GM21737 (cell line): ENCODE results near the gene HID1.
A peak's percentile ranks its signal among the peaks of the same experiment; 100 is the strongest.
"Not testable (repeated sequence)": the region's sequence is repeated elsewhere in the genome, so short reads cannot be mapped to it uniquely, and the experiment has no call there.

Experiments used
- ATAC-seq: cut with Tn5 transposase; IDR thresholded peaks from one replicate; pipeline ENCODE4 v1.9.1; 2021; ENCODE audit warnings: mild to moderate bottlenecking, moderate library complexity; ENCODE audit not compliant: unreplicated experiment

Gene HID1

DNA sequence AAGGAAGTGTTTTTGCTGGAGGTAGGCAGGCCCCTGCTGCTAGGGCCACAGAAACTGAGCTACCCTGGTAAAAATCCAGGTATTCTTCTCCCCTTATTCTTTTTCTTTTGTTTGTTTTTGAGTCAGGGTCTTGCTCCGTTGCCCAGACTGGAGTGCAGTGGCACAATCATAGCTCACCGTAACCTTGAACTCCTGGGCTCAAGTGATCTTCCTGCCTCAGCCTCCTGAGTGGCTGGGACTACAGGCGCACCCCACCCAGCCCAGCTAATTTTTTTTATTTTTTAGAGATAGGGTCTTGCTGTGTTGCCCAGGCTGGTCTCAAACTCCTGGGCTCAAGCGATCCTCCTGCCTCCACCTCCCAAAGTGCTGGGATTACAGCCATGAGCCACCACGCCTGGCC is 3.1 kb downstream of the HID1 start:
- not testable (repeated sequence) for ATAC-seq

DNA sequence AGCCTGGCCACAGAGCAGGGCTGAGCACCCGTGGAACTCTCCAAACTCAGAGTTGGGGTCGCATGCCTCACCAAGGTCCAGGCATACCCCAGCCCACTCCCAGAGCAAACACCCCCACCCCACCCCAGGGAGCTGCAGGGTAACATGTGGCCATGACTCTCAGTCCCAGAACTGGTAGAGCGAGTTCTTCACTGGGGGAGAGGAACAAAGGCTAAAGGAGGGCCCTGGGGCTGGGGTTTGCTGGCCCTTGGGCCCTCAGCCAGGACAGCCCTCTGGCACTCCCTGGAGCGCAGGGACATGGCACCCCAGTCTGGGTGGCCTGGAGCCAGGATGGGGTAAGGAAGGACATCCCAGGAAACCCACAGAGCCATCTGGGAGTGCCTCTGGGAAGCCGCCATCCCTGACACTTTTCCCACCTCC is 4.2 kb downstream of the HID1 start:
- ATAC-seq, result no peak

- ATAC-seq, result no peak
Observed at GRCh38 chr17:74964988-74965622, 7.5 kb downstream of the HID1 start.

DNA sequence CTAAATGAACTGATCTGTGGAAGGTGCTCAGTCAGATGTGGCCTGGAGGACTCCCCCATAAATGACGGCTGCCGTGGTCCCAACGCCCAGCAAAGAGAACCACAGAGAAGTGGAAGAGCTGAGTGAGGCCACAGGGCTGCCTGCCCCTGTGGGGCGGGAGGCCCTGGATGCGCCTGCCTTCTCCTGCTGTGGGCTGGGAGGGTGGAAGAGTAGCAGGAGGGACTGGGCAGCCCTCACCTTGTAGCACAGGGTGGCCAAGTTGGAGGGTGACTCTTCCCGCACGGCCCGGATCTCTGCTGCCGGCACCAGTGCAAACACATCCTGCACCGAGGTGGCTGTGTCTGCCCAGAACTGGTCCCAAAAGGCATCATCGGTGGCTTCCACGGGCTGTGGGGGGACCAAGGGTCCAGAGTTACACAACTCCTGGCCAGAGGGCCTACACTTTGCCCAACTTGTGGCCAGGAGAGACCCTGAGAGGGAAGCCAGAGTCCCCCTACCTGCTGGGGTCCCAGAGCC is 8.3 kb downstream of the HID1 start:
- ATAC-seq, result no peak

DNA sequence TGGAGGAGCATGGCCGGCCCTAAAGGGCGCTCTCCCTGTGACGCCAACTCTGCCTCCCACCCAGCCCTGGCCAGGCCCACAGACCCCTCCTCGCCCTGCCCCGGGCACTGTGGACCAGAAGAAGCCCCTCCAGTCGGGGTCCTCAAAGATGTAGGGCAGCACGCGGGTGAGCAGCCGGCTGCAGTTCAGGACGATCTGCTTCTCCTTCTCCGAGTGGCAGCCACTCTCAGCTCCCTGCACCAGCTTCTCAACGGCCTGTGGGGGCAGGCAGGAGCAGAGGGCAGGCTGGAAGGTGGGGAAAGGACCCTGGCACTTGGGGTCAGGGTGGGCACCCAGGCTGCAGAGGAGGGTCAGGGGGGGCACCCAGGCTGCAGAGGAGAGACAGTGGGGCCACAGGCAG is 8.9 kb downstream of the HID1 start:
- ATAC-seq, result no peak

- ATAC-seq, result no peak
Observed at GRCh38 chr17:74962622-74963394, 9.8 kb downstream of the HID1 start.

GRCh38 chr17:74961657-74962350 is 10.8 kb downstream of the HID1 start:
- no peak for ATAC-seq

DNA sequence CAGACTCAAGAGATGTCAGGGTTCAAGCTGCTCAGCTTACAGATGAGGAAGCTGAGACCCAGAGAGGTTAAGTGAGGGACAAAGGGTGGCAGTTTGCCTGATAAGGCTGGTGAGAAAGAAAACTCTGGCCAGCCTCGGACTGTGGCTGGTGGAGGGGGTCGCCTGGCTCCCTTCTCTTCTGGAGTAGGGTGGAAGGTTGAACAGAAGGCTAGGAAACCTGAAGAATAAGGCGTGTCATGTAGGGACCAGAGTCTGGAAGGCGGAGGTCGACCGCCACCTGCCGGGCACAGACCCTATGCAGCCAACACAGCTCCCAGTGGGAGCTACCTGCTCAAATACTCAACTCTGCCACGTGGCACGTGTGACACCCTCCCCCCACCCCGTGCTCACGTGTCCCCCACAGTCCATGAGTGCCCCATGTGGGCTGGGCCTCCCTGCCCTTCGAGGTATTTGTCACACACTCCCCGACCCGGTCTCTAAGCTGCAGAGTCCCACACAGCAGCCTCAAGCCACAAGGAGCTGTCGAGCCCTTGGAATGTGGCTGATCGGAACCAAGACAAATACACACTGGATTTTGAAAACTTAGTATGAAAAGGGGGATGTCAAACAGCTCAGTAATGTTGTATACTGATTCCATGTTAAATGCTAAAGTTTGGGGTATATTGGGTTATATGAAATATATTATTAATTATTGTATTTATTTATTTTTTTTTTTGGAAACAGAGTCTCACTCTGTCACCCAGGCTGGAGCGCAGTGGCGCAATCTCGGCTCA is 11.8 kb downstream of the HID1 start:
- peak; percentile 49 for ATAC-seq

DNA sequence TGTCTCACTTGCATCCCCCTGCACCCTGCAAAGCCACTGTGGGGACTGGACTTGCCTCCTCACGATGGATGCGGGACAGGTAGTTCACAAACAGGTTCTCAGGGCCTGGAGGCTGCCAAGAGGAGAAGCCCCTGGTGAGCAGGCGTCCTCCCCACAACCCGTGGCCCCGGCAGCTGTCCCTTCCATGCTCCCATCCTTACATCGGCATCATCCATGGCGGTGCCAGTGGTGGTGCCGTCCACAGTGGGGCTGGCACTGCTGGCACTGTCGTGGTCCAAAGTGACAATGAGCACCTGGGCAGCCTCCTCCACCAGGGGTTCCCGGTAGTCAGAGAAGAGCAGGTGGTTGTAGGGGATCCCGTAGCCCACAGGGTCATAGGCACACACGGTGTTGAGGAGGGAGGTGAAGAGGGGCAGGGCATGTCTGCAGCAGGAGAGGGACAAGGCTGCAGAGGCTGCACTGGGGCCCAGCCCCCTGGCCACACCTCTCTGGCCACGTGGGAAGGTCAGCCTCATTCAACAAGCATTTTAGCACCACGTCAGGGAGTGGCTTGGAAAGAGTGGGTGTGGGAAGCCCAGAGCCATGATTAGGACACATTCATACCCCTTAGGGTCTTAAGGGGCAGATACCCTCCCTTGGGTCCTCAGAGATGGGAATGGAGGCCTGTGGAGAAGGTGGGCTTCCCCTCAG is 12.6 kb downstream of the HID1 start:
- no peak for ATAC-seq

GRCh38 chr17:74957935-74958740 is 14.4 kb downstream of the HID1 start:
- ATAC-seq, result no peak

DNA sequence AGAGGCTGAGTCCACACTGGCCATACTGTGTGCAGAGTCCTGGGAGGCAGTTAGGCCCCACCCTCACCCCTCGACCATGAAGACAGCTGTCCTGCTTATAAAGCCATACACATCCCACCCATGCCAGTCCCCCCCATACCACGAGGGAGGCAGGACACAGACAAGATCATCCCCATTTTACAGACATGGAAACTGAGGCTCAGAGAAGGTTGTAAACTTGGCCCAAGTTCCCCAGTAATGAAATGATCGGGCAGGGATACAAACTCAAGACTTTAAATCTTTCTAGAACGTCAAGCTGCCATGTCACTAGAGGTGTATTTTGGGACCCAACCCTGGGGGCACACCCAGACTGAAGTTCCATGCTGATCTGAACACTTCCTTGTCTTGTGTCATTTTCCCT is 16.5 kb downstream of the HID1 start:
- no peak for ATAC-seq

DNA sequence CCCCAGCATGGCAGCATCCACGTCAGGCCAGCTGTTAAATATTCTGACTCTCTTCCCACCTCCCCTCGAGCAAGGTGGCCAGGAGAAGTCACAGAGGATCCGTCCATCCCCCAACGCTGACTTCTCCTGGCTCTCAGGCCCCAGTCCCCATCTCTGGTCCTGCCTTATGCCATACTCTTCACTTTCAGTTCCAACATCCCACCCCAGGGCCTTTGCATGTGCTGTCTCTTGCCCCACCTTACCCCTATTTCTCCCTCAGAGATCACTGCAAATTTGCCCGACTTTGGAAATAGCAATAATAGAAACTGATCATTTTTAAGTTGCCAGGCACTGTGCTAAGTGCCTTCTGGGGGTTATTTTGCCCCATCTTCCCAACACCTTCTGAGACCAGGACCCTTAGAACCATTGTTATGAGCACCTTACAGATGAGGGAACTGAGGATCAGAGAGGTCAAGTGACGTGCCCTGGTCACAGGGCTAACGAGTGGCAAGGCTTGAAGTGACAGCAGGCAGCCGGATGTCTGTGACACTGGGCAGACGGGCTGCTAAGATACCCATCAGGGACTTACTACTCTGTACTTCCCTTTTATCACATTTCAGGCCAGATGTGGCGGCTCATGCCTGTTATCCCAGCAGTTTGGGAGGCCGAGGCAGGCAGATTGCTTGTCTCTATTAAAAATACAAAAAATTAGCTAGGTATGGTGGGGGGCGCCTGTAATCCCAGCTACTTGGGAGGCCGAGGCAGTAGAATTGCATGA is 17.7 kb downstream of the HID1 start:
- no peak for ATAC-seq

- no peak for ATAC-seq
Observed at GRCh38 chr17:74954115-74954514, 18.4 kb downstream of the HID1 start.

DNA sequence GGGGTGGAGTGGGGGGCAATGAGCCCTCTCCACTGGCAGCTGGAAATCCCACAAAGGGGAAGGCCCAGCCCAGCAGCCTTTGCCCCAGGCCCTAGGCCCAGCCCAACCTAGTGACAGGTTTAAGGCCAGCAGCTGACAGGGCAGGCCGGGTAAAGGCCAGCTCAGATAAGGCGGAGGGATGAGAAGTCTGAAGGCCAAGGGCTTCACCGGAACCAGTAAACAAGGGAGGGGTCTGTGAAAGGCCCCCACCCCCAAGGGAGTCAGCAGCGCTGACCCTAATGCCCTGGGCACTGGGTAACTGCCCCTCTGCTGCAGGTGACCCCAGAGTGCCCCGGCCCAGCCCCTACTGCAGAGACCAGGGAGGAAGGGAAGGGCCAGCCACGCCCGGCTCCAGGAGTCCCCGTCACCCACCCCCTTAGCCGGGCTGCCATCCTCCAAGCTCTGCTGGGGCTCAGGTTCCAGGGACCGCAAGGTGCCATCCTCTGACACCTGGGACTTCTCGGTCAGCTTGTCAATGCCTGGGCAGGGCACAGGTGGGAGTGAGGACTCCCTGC is 19.3 kb downstream of the HID1 start:
- ATAC-seq, result no peak

- ATAC-seq, result no peak
Observed at GRCh38 chr17:74952431-74953133, 20.0 kb downstream of the HID1 start.

DNA sequence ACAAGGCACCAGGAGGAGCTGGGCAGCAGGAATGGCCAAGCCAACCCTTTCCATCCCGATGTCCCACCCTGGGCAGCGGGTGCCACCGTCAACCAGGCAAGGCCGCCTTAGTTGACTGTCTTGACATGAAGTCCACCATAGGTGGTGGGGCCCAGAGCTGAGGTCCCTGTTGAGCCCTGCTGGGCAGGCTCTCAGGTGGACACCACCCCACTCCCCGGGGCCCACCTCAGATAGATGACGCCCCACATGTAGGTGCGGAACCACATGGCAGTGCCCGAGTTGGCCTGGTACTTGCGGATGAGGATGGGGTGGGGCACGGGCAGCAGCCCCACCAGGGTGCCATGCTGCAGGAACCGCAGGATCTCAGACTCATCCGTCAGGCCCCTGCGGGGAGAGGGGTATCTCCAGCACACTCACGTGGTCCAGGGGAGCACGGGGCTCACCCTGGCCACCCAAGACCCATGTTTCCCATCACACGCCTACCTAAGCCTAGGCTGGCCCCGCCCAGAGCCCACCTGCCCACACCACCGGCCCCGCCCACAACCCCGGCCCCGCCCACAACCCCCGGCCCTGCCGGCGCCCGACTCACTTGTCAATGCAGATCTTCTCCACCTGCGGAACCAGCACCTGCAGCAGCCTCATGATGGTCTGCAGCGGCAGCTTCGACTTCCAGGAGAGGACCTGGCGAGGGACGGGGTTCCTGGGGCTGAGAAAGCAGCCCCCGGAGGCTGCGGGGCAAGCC is 20.7 kb downstream of the HID1 start:
- no peak for ATAC-seq

- ATAC-seq, result no peak
Observed at GRCh38 chr17:74951065-74951464, 21.5 kb downstream of the HID1 start.
